HPDE6-E6E7 (cell line): ENCODE results near the gene CCDC70.
"Not testable (repeated sequence)": the region's sequence is repeated elsewhere in the genome, so short reads cannot be mapped to it uniquely, and the experiment has no call there.

Experiments used
- DNase-seq: peaks from one replicate; pipeline ENCODE4 v3.0.0; 2011; ENCODE audit warnings: missing footprints; ENCODE audit errors: extremely low spot score

The CCDC70 gene

GRCh38 chr13:51861723-51862300 lies at the start of gene CCDC70:
TSS of gene CCDC70 (plus strand) at chr13:51861969. CDS start at chr13:51865412, 3,443 bp downstream.
- peak; percentile 29 for DNase-seq

GRCh38 chr13:51814071-51814470 lies 47.7 kb upstream of the CCDC70 start:
- DNase-seq: no peak

DNA sequence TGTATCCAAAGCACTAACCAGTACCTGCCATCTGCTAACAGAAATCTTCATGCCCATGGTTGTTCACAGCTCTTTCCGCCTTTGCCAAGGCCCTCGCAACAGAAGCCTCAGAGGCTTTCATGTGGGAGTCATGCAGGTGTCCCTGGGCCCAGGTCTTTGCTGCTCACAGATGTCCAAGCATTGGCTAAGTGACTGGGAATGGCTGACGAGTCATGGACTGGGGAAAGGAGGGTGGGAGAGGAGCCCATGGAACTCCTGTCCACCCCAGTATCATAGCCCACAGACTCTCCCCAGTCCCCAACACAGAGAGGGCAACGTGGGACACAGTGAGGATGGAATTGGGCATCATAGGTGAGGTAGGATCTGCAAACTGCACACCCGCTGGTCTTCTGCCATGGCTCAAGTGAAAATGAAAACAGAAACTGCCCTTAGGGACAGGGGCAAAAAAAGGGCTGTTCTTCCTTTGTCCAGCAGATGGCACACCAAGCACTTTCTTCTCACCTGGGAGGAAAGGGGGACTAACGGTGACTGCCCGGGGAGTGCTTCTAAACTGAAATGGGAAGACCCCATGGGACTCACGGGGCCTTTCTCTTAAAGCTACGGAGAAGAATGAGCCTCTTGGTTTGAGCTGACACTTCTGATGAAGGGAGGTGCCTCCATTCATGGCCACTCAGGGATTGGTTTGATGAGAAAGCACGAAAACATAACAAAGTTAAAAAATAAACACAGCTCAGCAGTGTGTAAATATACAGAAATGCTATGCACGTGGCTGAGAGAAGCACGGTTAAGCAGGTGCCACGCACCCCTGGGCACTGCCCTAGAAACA lies 46.7 kb upstream of the CCDC70 start:
- DNase-seq: peak; percentile 20

DNA sequence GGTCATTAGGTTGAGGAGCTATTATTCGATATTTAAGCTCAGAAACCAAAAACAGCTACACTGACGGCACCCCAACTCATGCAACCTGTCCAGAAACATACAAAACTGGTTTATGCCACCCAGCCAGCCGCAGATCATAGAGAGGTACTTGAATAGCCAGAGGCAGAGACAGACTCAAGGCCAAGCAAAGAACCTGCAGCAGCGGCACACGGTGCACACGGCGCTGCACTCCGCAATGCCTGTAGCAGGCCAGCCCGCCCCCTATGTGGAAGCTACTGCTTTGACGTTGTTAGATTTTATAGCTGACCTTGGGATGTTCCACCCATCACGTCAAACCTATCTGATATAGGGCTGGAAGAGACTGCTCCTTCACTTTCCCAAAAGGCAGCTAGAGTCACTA lies 45.9 kb upstream of the CCDC70 start:
- DNase-seq: no peak

DNA sequence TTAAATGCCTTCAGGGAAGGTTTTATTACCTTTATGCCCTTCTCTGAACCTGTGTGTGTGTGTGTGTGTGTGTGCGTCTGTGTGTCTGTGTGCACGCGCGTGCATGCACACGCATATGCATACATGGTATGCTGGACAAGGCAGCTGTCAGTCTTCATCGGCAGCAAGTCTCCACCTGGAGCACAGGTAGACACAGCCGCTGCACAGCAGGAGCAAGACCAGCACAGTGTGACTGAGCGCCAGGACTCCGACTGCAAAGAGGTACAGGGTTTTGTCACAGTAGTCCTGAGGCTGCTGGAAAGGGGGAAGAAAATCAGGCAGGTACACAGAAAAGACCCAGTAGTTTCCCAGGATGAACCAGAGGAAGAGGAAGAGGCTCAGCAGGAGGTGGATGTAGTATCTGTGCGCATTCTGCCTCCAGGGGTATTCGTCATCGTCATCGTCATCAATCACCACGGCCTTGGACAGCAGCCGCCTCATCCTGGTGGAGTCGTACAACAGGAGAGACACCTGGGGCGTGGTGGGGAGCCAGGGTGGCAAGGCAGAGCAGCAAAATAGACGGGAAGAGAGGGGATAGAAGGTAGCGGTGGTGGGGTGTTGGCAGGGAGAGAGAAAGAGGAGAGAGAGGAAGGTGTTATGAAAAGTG lies 45.0 kb upstream of the CCDC70 start:
- DNase-seq: peak; percentile 41

DNA sequence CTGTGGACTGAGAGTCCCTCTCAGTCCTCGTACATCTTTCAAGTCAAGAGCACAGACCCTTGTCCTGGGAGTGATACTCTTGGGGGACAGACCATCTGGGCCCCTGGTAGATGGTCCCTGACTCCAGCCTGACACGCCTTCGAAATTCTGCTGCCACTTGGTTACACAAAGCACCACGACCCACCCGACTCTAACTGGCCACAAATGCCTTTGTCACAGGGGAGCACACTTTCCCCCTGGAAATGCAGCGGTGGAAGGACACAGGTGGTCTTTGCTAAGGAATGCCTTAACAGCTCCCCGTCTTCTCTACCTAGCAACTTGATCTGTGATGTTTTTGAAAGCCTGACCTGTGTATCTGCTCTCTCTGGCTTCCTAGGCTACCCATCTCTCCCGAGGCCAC lies 44.1 kb upstream of the CCDC70 start:
- no peak for DNase-seq

DNA sequence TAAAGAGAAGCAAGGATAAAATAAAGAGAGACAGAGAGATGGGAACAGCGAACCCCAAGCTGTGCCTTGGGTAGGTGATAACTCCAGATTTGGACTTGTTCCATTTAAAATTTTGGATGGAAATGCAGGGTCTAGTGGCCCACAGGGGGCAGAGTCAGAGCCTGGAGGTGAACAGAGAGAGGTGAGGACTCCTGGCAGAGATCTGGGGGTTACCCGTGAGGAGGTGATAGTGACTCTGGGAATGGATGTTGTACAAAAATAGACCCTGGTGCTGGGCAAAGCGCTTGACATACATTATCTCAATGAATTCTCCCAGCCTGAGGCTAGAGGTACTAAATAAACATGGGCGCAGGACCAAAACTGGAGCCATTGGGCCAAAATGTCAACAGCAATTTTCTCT lies 43.5 kb upstream of the CCDC70 start:
- DNase-seq: no peak

DNA sequence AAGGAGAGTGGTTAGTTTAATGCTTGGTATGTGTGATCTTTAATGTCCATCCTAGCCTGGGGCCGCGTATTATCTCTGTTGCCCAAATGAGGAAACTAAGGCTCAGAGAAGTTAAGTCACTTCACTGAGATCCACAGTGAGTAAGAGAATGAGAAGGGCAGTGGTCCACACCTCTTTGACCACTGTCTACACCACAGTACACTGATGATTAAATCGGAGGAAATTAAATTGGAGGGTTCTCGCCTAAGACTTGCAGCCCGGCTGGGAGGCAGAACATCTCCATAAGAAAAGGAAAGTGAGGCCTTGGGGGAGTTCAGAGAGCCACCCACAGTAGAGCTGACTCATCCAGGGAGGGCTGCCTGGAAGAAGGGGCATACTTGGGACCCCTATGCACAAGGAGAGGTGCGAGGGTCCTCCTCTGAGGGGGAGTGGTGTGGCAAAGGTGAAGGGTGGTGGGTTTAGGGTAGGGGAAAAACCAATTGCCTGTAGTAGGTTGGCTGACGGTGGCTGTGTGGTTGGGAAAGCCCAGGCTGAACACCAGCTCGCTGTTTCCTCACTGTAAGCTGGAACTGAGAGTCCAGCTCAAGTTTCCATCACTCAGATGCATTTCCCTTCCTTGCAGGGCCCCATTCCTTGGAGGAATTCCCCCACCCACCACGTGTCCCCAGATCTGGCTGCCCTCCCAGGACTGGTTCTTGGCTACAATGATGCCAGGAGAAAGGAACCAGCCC lies 42.8 kb upstream of the CCDC70 start:
- DNase-seq: no peak

GRCh38 chr13:51819544-51819943 lies 42.2 kb upstream of the CCDC70 start:
- no peak for DNase-seq

- no peak for DNase-seq
These were observed 41.7 kb upstream of the CCDC70 start for GRCh38 chr13:51820016-51820597.

- DNase-seq: no peak
These were observed 40.2 kb upstream of the CCDC70 start for GRCh38 chr13:51821606-51822005.

DNA sequence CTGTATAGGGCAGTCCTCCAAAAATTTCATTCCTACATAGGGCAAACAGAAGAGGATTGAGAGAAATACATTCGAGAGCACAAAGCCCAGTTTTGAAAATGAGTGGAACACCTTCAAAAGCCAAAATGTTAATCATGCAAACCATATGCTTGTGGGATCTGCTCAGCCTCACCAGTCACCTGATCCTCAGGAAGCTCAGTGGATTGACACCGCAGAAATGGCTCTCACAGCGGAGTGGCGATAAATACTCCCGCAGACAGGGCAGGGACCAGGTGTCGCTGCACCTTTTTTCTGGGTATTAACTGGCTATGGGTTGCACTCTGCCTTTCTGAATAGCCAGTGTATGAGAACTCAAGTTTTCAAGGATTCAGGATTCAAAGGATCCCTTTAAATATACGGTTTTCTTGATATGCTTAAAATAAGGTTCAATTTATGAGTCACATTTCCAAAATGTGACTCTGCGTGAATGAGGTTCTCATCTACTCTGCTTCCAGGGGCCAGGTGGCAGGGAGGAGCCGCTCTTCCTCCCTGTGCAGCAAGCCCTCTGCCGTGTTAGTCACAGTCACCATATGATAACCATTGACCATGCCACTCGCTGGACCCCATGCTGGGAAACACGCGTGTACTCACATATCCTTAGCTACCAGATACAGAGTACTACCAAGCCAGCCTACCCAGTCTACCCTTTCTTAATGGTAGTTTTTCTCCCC lies 39.5 kb upstream of the CCDC70 start:
- no peak for DNase-seq

DNA sequence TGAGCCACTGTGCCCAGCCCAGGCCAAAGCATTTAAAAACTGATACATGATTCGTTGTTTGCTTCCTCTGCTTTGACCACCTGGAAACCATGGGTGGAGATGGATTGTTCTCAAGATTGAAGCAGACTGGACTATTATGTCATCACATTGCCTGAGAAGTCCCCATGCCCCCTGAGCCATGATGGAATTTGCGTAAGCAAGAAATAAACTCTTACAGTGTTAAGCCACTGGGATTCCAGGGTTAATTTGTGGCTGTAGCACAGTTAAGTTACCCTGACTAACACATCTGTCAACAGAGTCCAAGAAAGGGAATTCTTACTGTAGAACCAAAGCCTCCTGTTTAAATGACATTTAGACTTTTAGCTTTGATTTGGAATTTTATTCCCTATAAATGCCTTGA lies 38.4 kb upstream of the CCDC70 start:
- no peak for DNase-seq

DNA sequence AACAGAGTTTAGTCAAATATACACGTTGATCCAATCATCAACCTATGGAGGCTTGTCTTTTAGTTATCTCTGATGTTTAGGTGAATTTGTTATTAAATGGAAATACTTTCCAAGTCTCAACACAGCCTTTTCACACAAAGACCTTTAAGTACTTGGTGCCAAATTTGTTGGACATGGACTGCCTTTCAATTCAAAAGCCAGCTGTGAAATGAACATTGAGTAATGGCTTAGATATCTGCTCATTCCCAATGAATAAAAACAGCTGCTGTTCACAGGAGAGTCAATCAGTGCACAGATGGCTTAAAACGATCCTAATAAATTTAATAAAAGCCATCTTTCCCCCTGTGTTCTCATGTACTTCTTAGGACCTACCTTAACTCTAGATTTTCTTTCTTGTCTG lies 37.9 kb upstream of the CCDC70 start:
- DNase-seq: no peak

GRCh38 chr13:51824712-51825111 lies 37.1 kb upstream of the CCDC70 start:
- not testable (repeated sequence) for DNase-seq

GRCh38 chr13:51825165-51825592 lies 36.6 kb upstream of the CCDC70 start:
- DNase-seq: no peak

DNA sequence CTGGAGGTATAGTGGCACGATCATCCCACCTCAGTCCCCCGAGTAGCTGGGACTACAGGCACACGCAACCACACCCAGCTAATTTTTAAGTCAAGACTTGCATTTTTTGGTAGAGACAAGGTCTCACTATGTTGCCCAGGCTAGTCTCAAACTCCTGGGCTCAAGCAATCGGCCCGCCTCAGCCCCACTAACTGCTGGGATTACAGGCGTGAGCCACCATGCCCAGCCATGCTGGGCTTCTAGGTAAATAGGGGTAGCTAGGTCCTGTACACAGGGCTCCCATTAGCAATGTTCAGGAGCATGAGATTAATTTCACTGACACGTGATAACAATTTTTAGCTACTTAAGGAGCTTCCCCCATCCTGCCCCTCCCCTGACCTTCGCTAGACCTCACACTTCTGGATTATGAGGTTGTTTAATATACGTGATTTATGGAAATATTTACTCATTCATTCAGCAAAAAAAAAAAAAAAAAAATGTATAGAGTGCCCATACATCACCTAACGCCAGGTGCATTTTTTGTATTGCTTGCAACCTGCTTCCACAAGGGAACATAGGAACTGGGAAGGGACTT lies 36.0 kb upstream of the CCDC70 start:
- DNase-seq: no peak

- no peak for DNase-seq
These were observed 35.2 kb upstream of the CCDC70 start for GRCh38 chr13:51826606-51827005.

- DNase-seq: no peak
These were observed 34.5 kb upstream of the CCDC70 start for GRCh38 chr13:51827254-51827653.

DNA sequence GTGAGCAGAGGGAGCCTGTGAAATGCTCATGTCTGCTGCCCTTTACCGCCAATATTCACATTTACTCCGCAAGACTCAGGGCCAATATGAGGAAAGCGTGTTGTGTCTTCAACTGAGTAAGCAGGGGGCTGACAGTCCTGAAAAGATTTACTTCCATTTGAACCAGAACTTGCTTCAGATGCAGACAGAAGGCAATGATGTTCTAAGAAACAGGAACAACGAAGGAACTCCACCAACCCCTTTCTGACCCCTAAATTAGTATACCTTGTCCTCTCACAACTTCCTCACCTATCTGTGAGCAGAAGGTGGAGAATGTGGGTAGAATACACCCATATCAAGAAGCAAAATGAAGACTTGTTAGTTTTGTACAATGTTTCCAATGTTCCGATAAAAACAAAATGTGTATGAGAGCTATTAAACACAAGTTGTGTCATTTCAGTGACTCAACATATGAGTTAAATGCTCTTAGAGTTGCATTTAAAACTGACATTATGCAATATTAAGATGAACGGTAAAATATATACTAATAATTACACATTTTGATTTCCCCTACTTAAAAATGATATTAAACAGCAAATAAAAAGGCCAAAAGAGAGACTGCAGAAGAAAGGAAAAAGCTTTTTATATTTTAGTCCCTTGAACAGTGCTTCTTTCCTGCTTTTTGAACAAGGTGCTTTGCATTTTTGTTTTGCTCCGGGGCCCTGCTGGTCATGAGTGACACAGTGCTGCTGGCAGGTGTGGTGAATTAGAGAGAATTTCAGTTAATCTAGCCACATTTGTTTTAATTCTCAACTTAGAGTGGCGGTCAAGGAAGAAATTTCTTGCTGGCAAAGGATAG lies 32.8 kb upstream of the CCDC70 start:
- no peak for DNase-seq
